Activated T-cell treated with anti-CD3 and anti-CD28 coated beads, Interleukin-2, amount 50 U/mL, for 72 hours (primary cell): Measurements from ENCODE around the gene SETBP1. TPM values are rescaled to one million over a fixed set of nuclear protein-coding genes. Genes with fewer than 3 reads are reported as not detected.

Experiments used
- ATAC-seq, 2 donors: fragments of 150-1000 bp; cut with Tn5 transposase; replicated peaks in 1 of 2; 2 replicates each; pipeline ENCODE4 v1.10.0; 2021; ENCODE audit warnings: moderate library complexity in 2 of 2, mild to moderate bottlenecking in 1 of 2
- DNase-seq, 2 donors: peaks; one replicate each; pipeline ENCODE4 v3.0.0; 2021 to 2022; ENCODE audit warnings: mixed read lengths in 1 of 2
- H3K27ac Mint-ChIP-seq: one replicate; pipeline ENCODE4 v1.8.0; 2022; ENCODE audit warnings: mild to moderate bottlenecking, moderate library complexity, mixed read lengths
- H3K27me3 Mint-ChIP-seq: one replicate; pipeline ENCODE4 v1.8.0; 2022; ENCODE audit warnings: low read depth, mixed read lengths
- H3K36me3 Mint-ChIP-seq, 2 donors: one replicate each; pipeline ENCODE4 v1.8.0; 2022; ENCODE audit warnings: mixed read lengths in 2 of 2, mild to moderate bottlenecking in 1 of 2; ENCODE audit not compliant: insufficient read depth in 2 of 2
- H3K4me1 Mint-ChIP-seq: one replicate; pipeline ENCODE4 v1.8.0; 2022; ENCODE audit warnings: low read depth, mixed read lengths
- H3K4me3 Mint-ChIP-seq, 2 donors: one replicate each; pipeline ENCODE4 v1.8.0; 2022; ENCODE audit warnings: mild to moderate bottlenecking in 2 of 2, mixed read lengths in 2 of 2, moderate library complexity in 2 of 2
- H3K9me3 Mint-ChIP-seq, 2 donors: one replicate each; pipeline ENCODE4 v1.8.0; 2022; ENCODE audit warnings: mixed read lengths in 2 of 2
- total RNA-seq, 2 donors: library from RNA; stranded (reverse); gene quantifications; one replicate each; pipeline ENCODE4 v1.2.3, GENCODE V29; 2022

SETBP1 gene
- total RNA-seq, 2 donors from 2014 or later: 3.8 to 13.8 TPM

DNA sequence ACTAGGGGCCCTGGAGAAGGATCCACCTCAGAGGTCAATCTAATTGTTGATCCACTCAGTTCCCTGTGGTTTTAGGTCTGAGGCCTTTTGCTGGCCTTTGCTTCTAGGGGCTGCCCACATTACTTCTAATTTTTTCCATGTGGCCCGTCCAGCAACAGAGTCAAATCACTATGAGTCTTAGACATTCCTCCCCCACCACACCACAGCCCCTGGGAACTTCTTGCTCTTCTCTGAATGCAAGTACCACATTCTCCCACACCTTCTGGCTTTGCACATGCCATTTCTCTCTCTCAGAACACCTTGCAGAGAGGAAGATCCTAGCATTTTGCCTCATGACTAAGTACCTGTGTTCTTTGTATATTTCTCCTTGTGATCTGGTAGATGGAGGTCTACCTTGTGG, 286.9 kb downstream of the SETBP1 start:
- peaks cover 2% of the 10 kb centered on the region for H3K27me3 Mint-ChIP-seq
- DNase-seq (no peak), ATAC-seq (no peak)
- no peak overlapping the region for H3K4me3 Mint-ChIP-seq
- no peaks in the 10 kb centered on the region for H3K36me3 Mint-ChIP-seq
- H3K4me1 Mint-ChIP-seq: no peaks in the 10 kb centered on the region
- no peak overlapping the region for H3K27ac Mint-ChIP-seq
- no peaks in the 10 kb centered on the region for H3K9me3 Mint-ChIP-seq

GRCh38 chr18:44968336-44968735, 287.6 kb downstream of the SETBP1 start:
- no peak overlapping the region for H3K4me3 Mint-ChIP-seq
- H3K27ac Mint-ChIP-seq: no peak overlapping the region
- H3K36me3 Mint-ChIP-seq: no peaks in the 10 kb centered on the region
- no peaks in the 10 kb centered on the region for H3K9me3 Mint-ChIP-seq
- no peaks in the 10 kb centered on the region for H3K4me1 Mint-ChIP-seq
- no peak for DNase-seq
- ATAC-seq: no peak
- no peaks in the 10 kb centered on the region for H3K27me3 Mint-ChIP-seq

DNA sequence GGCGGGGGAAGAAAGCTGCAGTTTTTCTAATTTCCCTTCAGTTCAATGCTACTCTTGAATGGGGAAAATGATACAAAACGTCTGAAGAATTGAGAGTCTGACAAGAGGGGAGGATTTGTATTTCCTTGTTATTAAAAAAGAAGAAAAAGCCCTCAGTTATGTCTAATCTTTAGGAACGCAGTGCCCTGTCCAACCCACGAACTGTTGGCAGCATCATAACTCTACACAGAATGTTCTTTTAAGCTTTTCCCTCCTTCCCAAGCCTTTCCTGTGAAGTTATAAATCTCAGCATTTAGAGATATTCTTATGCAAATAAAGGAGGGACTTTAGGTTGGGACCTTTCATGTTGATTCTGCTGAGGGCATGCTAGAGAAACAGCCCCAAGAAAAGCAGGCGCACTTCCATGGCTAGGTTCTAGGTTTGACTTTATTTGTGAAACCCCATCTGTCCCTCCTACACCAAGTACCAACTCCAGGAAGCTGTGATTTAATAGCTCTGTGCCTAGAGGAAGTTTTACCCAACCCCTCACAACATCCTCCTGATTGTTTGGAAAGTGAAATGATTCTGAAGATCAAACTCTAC, 288.6 kb downstream of the SETBP1 start:
- H3K4me3 Mint-ChIP-seq: no peak overlapping the region
- H3K36me3 Mint-ChIP-seq: no peaks in the 10 kb centered on the region
- no peaks in the 10 kb centered on the region for H3K27me3 Mint-ChIP-seq
- H3K4me1 Mint-ChIP-seq: peaks cover 4% of the 10 kb centered on the region
- DNase-seq (no peak), ATAC-seq (no peak)
- H3K9me3 Mint-ChIP-seq: no peaks in the 10 kb centered on the region
- H3K27ac Mint-ChIP-seq: no peak overlapping the region

DNA sequence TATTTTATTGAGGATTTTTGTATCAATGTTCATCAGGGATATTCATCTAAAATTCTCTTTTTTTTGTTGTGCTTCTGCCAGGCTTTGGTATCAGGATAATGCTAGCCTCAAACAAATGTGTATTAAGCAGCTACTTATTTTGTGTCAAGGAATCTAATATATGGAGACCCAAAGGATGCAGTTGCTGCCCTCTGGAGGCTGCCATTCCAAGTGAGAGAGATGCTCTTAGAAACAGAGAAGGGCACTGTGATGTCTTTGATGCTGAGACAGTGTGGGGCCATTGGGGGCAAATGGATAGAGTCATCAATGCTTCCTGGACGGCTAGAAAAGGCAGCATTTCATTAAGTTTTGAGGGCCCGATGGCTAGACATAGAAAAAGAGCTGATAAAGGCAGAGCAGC, 292.6 kb downstream of the SETBP1 start:
- DNase-seq: no peak

DNA sequence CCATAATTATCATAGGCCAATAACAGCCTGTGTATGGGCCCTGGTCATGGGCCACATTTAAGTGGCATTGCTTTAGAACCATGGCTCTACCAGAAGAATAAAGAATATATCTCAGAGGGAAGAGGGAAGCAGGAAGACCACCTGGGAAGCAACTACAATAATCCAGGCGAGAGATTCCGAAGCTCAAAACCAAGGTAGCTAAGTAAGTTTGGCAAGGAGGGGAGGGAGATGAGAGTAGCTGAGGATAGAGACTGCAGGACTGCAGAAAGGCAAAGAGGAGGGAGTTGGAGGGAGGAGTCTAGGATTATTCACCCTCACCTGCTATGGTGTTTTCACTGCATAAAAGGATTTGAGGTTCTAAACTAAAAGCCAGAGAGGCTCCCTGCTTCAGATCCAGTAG, 293.5 kb downstream of the SETBP1 start:
- Mint-ChIP-seq H3K9me3 (no peaks in the 10 kb centered on the region), H3K36me3 (no peaks in the 10 kb centered on the region), H3K27ac (no peak overlapping the region), H3K4me1 (peaks cover 5% of the 10 kb centered on the region), H3K4me3 (no peak overlapping the region), H3K27me3 (no peaks in the 10 kb centered on the region)
- ATAC-seq (no peak), DNase-seq (no peak)

More for the DNA sequence above, 292.6 kb downstream of the SETBP1 start:
- H3K4me1 Mint-ChIP-seq: peaks cover 5% of the 10 kb centered on the region
- no peaks in the 10 kb centered on the region for H3K9me3 Mint-ChIP-seq
- H3K27me3 Mint-ChIP-seq: no peaks in the 10 kb centered on the region
- no peak overlapping the region for H3K27ac Mint-ChIP-seq
- no peak overlapping the region for H3K4me3 Mint-ChIP-seq
- H3K36me3 Mint-ChIP-seq: no peaks in the 10 kb centered on the region
- no peak for ATAC-seq

DNA sequence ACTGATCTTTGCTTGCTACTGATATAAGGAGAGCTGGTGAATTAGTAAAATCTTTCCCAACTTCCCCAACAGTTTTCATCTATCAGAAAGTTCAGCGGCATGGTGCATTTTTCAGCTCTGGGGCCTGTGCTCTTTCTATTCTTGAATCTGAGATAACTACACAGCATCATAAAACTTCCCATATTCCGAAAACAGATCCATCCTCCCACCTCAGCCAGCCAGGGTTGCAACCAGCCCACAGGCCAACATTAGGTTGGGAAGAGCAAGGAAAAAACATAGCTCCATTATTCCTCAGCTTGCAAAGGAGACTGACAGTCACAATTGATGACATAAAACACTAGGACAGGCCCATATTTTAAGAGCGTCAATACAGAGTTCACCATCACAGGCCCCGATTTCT, 297.2 kb downstream of the SETBP1 start:
- H3K36me3 Mint-ChIP-seq: no peaks in the 10 kb centered on the region
- no peaks in the 10 kb centered on the region for H3K9me3 Mint-ChIP-seq
- no peak for ATAC-seq
- peaks cover 5% of the 10 kb centered on the region for H3K4me1 Mint-ChIP-seq
- H3K4me3 Mint-ChIP-seq: no peak overlapping the region
- DNase-seq: no peak
- H3K27ac Mint-ChIP-seq: no peak overlapping the region
- no peaks in the 10 kb centered on the region for H3K27me3 Mint-ChIP-seq

DNA sequence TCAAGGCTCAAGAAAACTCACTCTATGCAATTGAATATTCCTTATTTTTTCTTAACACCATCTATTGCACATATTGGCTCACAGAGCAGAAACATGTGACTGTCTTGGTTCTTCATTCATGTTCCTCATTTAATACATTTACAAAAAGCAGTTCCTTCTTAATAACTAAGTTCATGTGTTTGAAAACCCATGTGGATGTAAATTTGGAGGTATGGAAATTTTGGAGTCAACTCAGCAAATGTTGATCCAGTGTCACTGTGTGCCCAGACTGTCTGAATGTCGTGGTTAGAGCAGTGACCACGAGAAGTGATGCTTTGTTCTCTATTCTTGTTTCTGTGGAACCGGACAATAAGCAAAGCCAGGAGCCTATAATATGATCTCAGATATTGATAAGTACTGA, 299.1 kb downstream of the SETBP1 start:
- H3K36me3 Mint-ChIP-seq: no peaks in the 10 kb centered on the region
- H3K27me3 Mint-ChIP-seq: no peaks in the 10 kb centered on the region
- no peak overlapping the region for H3K27ac Mint-ChIP-seq
- no peak for ATAC-seq
- no peaks in the 10 kb centered on the region for H3K4me1 Mint-ChIP-seq
- H3K4me3 Mint-ChIP-seq: no peak overlapping the region
- no peak for DNase-seq
- H3K9me3 Mint-ChIP-seq: no peaks in the 10 kb centered on the region

GRCh38 chr18:44981121-44981520, 300.4 kb downstream of the SETBP1 start:
- Mint-ChIP-seq H3K36me3 (no peaks in the 10 kb centered on the region), H3K4me3 (no peak overlapping the region), H3K27ac (no peak overlapping the region), H3K27me3 (no peaks in the 10 kb centered on the region), H3K9me3 (no peaks in the 10 kb centered on the region), H3K4me1 (no peaks in the 10 kb centered on the region)
- DNase-seq (no peak), ATAC-seq (no peak)

GRCh38 chr18:44986933-44987332, 306.2 kb downstream of the SETBP1 start:
- H3K4me1 Mint-ChIP-seq: no peaks in the 10 kb centered on the region
- ATAC-seq (no peak), DNase-seq (no peak)
- no peaks in the 10 kb centered on the region for H3K27me3 Mint-ChIP-seq
- H3K4me3 Mint-ChIP-seq: no peak overlapping the region
- H3K36me3 Mint-ChIP-seq: no peaks in the 10 kb centered on the region
- H3K9me3 Mint-ChIP-seq: no peaks in the 10 kb centered on the region
- H3K27ac Mint-ChIP-seq: no peak overlapping the region

DNA sequence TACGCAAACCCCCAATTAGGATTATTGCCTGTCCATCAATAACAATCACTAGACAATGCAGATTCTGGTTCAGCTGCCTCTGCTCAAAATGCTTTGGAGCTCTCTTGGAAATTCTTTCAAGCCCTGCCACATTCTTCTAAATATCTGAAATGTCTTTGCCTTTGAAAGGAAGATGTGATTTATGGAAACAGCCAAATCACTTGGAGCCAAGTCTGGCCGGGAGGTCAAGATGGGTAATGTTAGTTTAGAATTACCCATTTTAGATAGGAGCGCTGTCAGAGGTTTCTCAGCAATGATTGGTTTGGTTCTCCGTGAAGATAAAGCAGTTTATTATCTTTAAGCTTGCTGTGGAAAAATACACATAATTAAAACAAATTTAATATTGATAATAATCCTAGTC, 306.7 kb downstream of the SETBP1 start:
- Mint-ChIP-seq H3K27ac (no peak overlapping the region), H3K27me3 (no peaks in the 10 kb centered on the region), H3K4me3 (no peak overlapping the region), H3K9me3 (no peaks in the 10 kb centered on the region), H3K36me3 (no peaks in the 10 kb centered on the region), H3K4me1 (no peaks in the 10 kb centered on the region)
- ATAC-seq (no peak), DNase-seq (no peak)

GRCh38 chr18:44988821-44989587, 308.3 kb downstream of the SETBP1 start:
- ATAC-seq: no peak

GRCh38 chr18:44996261-44996660, 315.6 kb downstream of the SETBP1 start:
- ATAC-seq: no peak
- Mint-ChIP-seq H3K4me1 (no peaks in the 10 kb centered on the region), H3K9me3 (peaks cover 2 to 5% of the 10 kb centered on the region in 2 donors), H3K4me3 (no peak overlapping the region), H3K27me3 (no peaks in the 10 kb centered on the region), H3K27ac (peak overlapping the region; percentile 75), H3K36me3 (peaks cover 2 to 3% of the 10 kb centered on the region in 2 donors)
- no peak for DNase-seq

More at GRCh38 chr18:44988821-44989587, 308.3 kb downstream of the SETBP1 start:
- no peaks in the 10 kb centered on the region for H3K36me3 Mint-ChIP-seq
- H3K9me3 Mint-ChIP-seq: no peaks in the 10 kb centered on the region
- H3K27ac Mint-ChIP-seq: no peak overlapping the region
- no peak overlapping the region for H3K4me3 Mint-ChIP-seq
- H3K4me1 Mint-ChIP-seq: no peaks in the 10 kb centered on the region
- DNase-seq: no peak
- H3K27me3 Mint-ChIP-seq: no peaks in the 10 kb centered on the region

DNA sequence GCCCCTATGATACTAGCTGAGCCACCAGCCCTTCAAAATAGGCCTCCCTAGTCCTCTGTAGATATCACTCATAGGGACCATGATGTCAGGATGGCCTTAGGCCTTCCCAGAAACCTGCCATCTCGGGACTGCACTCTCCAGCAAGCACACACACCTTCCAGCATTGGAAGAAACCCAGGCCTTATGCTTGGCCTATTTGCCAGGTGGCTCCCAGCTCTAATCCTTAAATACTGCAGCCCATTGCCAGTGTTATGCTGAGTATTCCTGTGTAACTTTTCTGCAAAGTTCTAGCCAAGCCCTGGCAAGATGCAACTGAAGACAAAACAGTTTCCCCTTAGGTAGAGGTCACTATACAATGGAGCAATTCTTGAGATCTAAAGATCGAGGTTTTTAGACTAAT, 316.5 kb downstream of the SETBP1 start:
- H3K4me3 Mint-ChIP-seq: no peak overlapping the region
- peaks cover 2 to 3% of the 10 kb centered on the region in 2 donors for H3K36me3 Mint-ChIP-seq
- no peaks in the 10 kb centered on the region for H3K27me3 Mint-ChIP-seq
- DNase-seq: no peak
- ATAC-seq: no peak
- no peak overlapping the region for H3K27ac Mint-ChIP-seq
- peaks cover 2 to 5% of the 10 kb centered on the region in 2 donors for H3K9me3 Mint-ChIP-seq
- no peaks in the 10 kb centered on the region for H3K4me1 Mint-ChIP-seq

DNA sequence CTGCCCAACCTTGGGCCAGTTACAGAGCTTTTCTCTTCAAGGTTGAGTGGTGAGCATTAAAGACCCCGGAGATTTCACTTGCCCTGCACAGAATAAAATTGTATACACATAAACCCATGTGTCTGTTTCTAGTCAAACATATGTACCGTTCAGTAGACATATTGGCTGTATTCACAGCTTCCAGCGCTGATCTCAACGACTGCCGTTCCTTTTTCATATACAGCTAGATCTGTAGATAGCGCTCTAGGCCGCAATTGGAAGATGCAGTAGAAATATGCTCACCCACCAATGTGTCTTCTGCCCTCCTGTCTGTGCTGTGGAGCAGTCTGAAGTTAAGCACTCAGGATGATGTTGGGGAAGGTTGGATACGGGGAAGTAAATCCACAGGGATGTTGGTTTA, 317.7 kb downstream of the SETBP1 start:
- Mint-ChIP-seq H3K4me3 (no peak overlapping the region), H3K36me3 (peaks cover 2 to 3% of the 10 kb centered on the region in 2 donors), H3K27ac (no peak overlapping the region), H3K9me3 (peaks cover 2 to 5% of the 10 kb centered on the region in 2 donors), H3K4me1 (no peaks in the 10 kb centered on the region), H3K27me3 (no peaks in the 10 kb centered on the region)
- DNase-seq: no peak
- ATAC-seq: no peak
